Measurements from ENCODE around the gene DUSP22. TPM values are rescaled to one million over a fixed set of nuclear protein-coding genes. Genes with fewer than 3 reads are reported as not detected.
A peak's percentile ranks its signal among the peaks of the same experiment; 100 is the strongest.

The DUSP22 gene
- total and polyA plus RNA-seq, 8 donors, result 15.6 to 338 (median 34.8) TPM

DNA sequence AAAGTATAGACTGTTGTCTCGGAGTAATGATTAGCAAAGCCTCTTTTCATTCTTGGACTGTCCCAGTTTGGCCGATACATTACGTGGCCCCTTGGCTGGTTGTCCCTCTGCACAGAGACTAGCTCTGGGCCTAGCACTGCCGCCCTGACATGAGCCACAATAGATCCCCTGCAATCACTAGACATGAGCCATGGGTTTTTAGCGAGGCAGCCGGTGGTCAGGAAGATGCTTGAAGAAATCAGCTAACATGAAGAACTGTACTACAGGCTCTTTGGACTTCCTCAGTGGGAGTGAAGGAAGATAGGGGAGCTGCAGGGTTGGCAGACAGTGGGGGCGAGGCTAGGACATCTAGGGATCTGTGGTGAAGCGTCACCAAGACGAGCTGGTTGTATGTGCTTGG lies 11.0 kb downstream of the DUSP22 start:
- H3K4me1 ChIP-seq, result peaks cover 24 to 50% (median 47%) of the 10 kb centered on the region in 4 donors
- H3K9me3 ChIP-seq, result no peaks in the 10 kb centered on the region
- H3K27ac ChIP-seq, result no peak overlapping the region
- no peak for DNase-seq
- intact Hi-C loops (cut with DNase I; ENCODE audit: low total_unique reads), result no loop called here
- 88 to 94% (median 93%) methylated on average over 9 of the region's 9 CpGs for WGBS, 5 donors
- peaks cover 0 to 13% (median 3%) of the 10 kb centered on the region in 4 donors for H3K36me3 ChIP-seq
- TF ChIP-seq CTCF (IDR thresholded peaks at IDR 0.05), result no peak
- TF ChIP-seq EP300 (IDR thresholded peaks at IDR 0.05), result no peak
- no peak for TF ChIP-seq POLR2AphosphoS5 (IDR thresholded peaks at IDR 0.05)
- TF ChIP-seq POLR2A (IDR thresholded peaks at IDR 0.05), result no peak
- H3K4me3 ChIP-seq, result no peak overlapping the region
- H3K27me3 ChIP-seq, result no peaks in the 10 kb centered on the region

DNA sequence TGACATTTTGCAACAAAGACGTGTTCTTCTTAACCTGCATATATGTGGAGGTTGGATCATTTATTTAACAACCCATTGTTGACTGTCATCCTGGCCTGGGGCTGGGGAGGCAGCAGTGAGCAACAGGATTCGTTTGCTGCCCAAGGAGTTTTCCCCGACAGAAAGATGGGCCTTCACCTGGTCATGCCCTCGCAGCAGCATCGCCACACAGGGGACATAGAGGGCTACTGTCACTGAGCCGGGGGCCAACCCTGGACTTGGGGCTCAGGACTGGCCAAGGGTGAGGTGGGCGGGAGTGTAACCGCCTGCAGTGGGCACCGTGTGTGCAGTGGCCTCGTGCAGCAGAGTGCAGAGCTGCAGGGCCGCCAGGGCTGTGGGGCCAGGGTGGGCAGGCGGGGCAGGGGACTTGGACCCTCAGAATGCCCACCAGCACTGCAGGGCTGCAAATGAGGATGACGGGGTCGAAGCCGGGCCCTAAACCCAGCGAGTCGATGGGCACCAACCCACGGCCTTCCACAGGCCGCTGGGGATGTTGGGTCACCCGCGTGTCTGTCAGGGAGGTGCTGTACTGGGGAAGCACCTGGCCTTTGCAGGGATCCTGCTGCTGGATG lies 11.8 kb downstream of the DUSP22 start:
- no peak overlapping the region for H3K27ac ChIP-seq
- no peak overlapping the region for H3K4me3 ChIP-seq
- TF ChIP-seq CTCF (IDR thresholded peaks at IDR 0.05), result no peak
- no peak for TF ChIP-seq POLR2AphosphoS5 (IDR thresholded peaks at IDR 0.05)
- TF ChIP-seq POLR2A (IDR thresholded peaks at IDR 0.05), result no peak
- no peak for TF ChIP-seq EP300 (IDR thresholded peaks at IDR 0.05)
- 88 to 91% (median 89%) methylated on average over 16 to 21 of the region's 21 CpGs for WGBS, 5 donors
- no peaks in the 10 kb centered on the region for H3K27me3 ChIP-seq
- H3K36me3 ChIP-seq, result peaks cover 0 to 13% (median 5%) of the 10 kb centered on the region in 4 donors
- peaks cover 22 to 44% (median 39%) of the 10 kb centered on the region in 4 donors for H3K4me1 ChIP-seq
- intact Hi-C loops (cut with DNase I; ENCODE audit: low total_unique reads), result no loop called here
- H3K9me3 ChIP-seq, result no peaks in the 10 kb centered on the region
- no peak for DNase-seq

DNA sequence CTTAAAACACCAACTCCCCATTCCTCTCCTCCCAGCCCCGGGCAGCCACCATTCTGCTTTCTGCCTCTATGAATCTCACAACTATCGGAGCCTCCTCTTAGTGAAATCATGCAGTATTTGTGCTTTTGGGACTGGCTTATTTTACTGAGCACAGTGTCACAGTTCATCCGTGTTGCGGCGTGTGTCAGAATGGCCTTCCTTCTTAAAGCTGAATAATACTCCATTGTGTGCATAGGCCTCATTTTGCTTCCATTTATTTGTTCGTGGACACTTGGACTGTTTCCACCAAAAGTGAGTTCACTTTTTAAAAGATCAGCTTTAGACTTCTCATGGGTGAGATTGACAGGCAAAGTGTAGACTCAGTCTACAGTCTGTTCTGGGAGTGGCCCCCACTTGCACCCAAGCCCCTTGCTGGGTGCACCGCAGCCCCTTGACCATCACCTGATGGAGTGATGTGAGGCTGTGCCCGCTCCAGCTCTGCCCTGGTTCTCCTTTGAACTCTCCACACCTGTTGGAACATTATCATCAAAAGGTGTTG lies 12.6 kb downstream of the DUSP22 start:
- H3K27ac ChIP-seq, result peak overlapping the region in 1 of 5 donors; percentile 60
- DNase-seq, result no peak
- intact Hi-C loops (cut with DNase I; ENCODE audit: low total_unique reads), result no loop called here
- H3K4me1 ChIP-seq, result peaks cover 22 to 38% (median 32%) of the 10 kb centered on the region in 4 donors
- no peaks in the 10 kb centered on the region for H3K27me3 ChIP-seq
- no peaks in the 10 kb centered on the region for H3K9me3 ChIP-seq
- TF ChIP-seq POLR2AphosphoS5 (IDR thresholded peaks at IDR 0.05) (no peak), EP300 (IDR thresholded peaks at IDR 0.05) (no peak), POLR2A (IDR thresholded peaks at IDR 0.05) (no peak), CTCF (IDR thresholded peaks at IDR 0.05) (no peak)
- WGBS, 5 donors, result 65 to 76% (median 71%) methylated on average over 8 of the region's 8 CpGs
- peaks cover 0 to 13% (median 5%) of the 10 kb centered on the region in 4 donors for H3K36me3 ChIP-seq
- H3K4me3 ChIP-seq, result no peak overlapping the region

DNA sequence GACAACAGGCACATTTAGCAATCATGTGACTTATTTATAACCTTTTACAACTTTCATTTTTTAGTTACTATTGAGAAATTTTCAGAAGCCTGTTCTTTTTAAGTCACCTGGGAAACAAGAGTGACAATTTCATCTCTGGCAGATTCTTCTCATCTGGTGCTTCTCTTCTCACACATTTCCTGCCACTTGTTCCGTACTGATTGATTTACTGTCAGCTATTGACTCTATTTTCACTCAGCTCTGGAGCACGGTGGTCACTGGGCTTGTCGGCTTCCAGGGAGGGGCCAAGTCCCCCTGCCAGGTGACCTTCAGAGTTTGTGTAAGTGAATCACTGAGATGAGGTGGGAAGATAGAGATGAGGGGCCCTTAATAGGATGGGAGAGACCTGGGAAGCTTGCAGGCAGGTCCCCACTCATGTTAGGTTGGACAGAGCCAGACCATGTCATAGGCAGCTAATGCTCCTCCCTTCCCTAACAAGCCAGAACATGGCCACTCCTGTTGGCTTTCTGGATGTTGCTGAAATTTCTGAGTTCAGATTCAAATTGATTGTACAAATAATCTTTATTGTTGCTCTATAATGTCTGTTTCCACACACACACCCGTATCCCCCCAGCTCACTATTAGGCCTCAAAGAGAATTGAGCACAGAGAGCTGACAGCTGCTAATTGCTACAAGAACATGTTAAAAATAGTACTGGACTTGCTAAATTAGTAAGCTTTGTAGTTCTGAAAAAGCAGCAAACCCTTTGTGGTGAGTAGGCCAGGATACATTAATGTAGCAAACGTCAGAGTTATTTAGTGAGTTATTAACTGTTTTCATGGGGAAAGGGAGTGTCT lies 13.3 kb downstream of the DUSP22 start:
- no peak overlapping the region for H3K4me3 ChIP-seq
- H3K36me3 ChIP-seq, result peaks cover 0 to 13% (median 5%) of the 10 kb centered on the region in 4 donors
- H3K9me3 ChIP-seq, result no peaks in the 10 kb centered on the region
- no peak for TF ChIP-seq EP300 (IDR thresholded peaks at IDR 0.05)
- TF ChIP-seq POLR2A (IDR thresholded peaks at IDR 0.05), result no peak
- no peak for TF ChIP-seq POLR2AphosphoS5 (IDR thresholded peaks at IDR 0.05)
- TF ChIP-seq CTCF (IDR thresholded peaks at IDR 0.05), result no peak
- peaks cover 22 to 38% (median 32%) of the 10 kb centered on the region in 4 donors for H3K4me1 ChIP-seq
- H3K27ac ChIP-seq, result peak overlapping the region in 2 of 5 donors; percentile 15 to 60
- peak in 1 of 2 donors; percentile 30 for DNase-seq
- 58 to 66% (median 60%) methylated on average over 5 of the region's 5 CpGs for WGBS, 5 donors
- H3K27me3 ChIP-seq, result no peaks in the 10 kb centered on the region
- intact Hi-C loops (cut with DNase I; ENCODE audit: low total_unique reads), result no loop called here

All from stomach (tissue), 9 donors.